OCI-LY7 (cell line): Measurements from ENCODE around the gene ELOF1. TPM values are rescaled to one million over a fixed set of nuclear protein-coding genes. Genes with fewer than 3 reads are reported as not detected.

ENCODE experiments used
- BruUV-seq: library from RNA; stranded (reverse); fragments of 400-500 nt; replicated peaks from 2 replicates; lab custom pipeline; 2021; lab: Mats Ljungman, UMichigan
- CTCF ChIA-PET: fragments of 300-600 bp; sonication (Branson Sonifier 250); formaldehyde crosslinking; loops from one replicate; lab custom pipeline; 2022; ENCODE audit warnings: antibody characterized with exemption; ENCODE audit not compliant: unreplicated experiment; lab: Charles Lee
- POLR2A ChIA-PET: fragments of 300-600 bp; sonication (Branson Sonifier 250); formaldehyde crosslinking; loops from one replicate; lab custom pipeline; 2022; ENCODE audit warnings: antibody characterized with exemption; lab: Charles Lee
- DNase-seq: peaks from one replicate; pipeline ENCODE4 v3.0.0-alpha.2; 2015; ENCODE audit warnings: low spot score
- H2AFZ ChIP-seq: fragments of 200-600 bp; sonication (generic), shearing (Covaris generic); 2 replicates; pipeline ENCODE4 v1.6.1; 2014; ENCODE audit warnings: mild to moderate bottlenecking, antibody characterized with exemption, low read length, moderate library complexity
- H3K27ac ChIP-seq: fragments of 200-600 bp; sonication (generic); 2 replicates; pipeline ENCODE4 v1.5.1; 2014; ENCODE audit warnings: mixed run types, low read depth, mild to moderate bottlenecking, moderate library complexity, low read length, inconsistent platforms; ENCODE audit not compliant: poor library complexity, severe bottlenecking
- H3K36me3 ChIP-seq: fragments of 200-600 bp; sonication (generic); 2 replicates; pipeline ENCODE4 v1.6.1; 2014; ENCODE audit warnings: mild to moderate bottlenecking, antibody characterized with exemption, low read length, moderate library complexity, mixed read lengths; ENCODE audit not compliant: insufficient read depth
- H3K4me1 ChIP-seq: fragments of 200-600 bp; sonication (generic); 2 replicates; pipeline ENCODE4 v1.5.1; 2014; ENCODE audit warnings: mild to moderate bottlenecking, low read length; ENCODE audit not compliant: insufficient read depth, poor library complexity, severe bottlenecking
- H3K4me2 ChIP-seq: fragments of 200-600 bp; sonication (generic); 2 replicates; pipeline ENCODE4 v1.6.1; 2014; ENCODE audit warnings: mild to moderate bottlenecking, low read length
- H3K4me3 ChIP-seq: fragments of 200-600 bp; sonication (generic); 2 replicates; pipeline ENCODE4 v1.5.1; 2014; ENCODE audit warnings: mild to moderate bottlenecking, low read depth, low read length; ENCODE audit not compliant: poor library complexity, severe bottlenecking
- H3K79me2 ChIP-seq: fragments of 200-600 bp; sonication (generic); 2 replicates; pipeline ENCODE4 v1.6.1; 2016; ENCODE audit warnings: low read depth, mild to moderate bottlenecking, low read length, moderate library complexity, mixed read lengths; ENCODE audit not compliant: insufficient read depth
- H3K9me2 ChIP-seq: fragments of 200-600 bp; sonication (generic); 2 replicates; pipeline ENCODE4 v1.6.1; 2016; ENCODE audit warnings: mild to moderate bottlenecking, low read length, mixed read lengths; ENCODE audit not compliant: insufficient read depth
- H3K9me3 ChIP-seq: fragments of 200-600 bp; sonication (generic); 2 replicates; pipeline ENCODE4 v1.6.1; 2014; ENCODE audit warnings: mild to moderate bottlenecking, mixed run types, low read length, mixed read lengths
- H4K20me1 ChIP-seq: fragments of 200-600 bp; sonication (generic); 2 replicates; pipeline ENCODE4 v1.6.1; 2014; ENCODE audit warnings: mild to moderate bottlenecking, antibody characterized with exemption, low read length, moderate library complexity, mixed read lengths; ENCODE audit not compliant: insufficient read depth
- CTCF ChIP-seq: fragments of 200-600 bp; sonication (generic); conservative IDR thresholded peaks from 2 replicates; pipeline ENCODE4 v1.5.1; 2014; ENCODE audit warnings: mild to moderate bottlenecking, antibody characterized with exemption, low read length, moderate library complexity, mixed read lengths
- EZH2phosphoT487 ChIP-seq: fragments of 200-600 bp; sonication (generic); IDR thresholded peaks from 2 replicates; pipeline ENCODE4 v1.6.1; 2018; ENCODE audit warnings: low read depth, borderline replicate concordance, mild to moderate bottlenecking, mixed run types, antibody characterized with exemption, low read length, moderate library complexity, mixed read lengths
- intact Hi-C: fragments of 100-400 bp; cut with micrococcal nuclease; formaldehyde crosslinking; loops from one replicate; pipeline ENCODE4 v1.10.0; 2022; ENCODE audit not compliant: unreplicated experiment
- total RNA-seq, 2 experiments: library from RNA; depleted of rRNA in 1 of 2; stranded (reverse); fragments of >200 nt in 1 of 2; shearing (Covaris generic) in 1 of 2; gene quantifications; 2 replicates each; pipeline ENCODE4 v1.2.3, GENCODE V29; 2014 to 2022

Gene ELOF1
- total RNA-seq, 2 experiments from 2014 or later: 60.5 to 73.2 TPM

- ChIA-PET POLR2A (interaction anchor here (0.7 kb wide), 1 partner anchor 8 kb away, joined by 4 read pairs; no protein-coding TSS in a partner anchor), CTCF (no interaction called here)
- Histone ChIP-seq H3K79me2 (no peaks in the 10 kb centered on the region), H3K9me2 (no peaks in the 10 kb centered on the region), H3K9me3 (no peaks in the 10 kb centered on the region), H2AFZ (no peak overlapping the region), H3K4me1 (peaks cover 11% of the 10 kb centered on the region), H3K27ac (no peak overlapping the region), H3K4me3 (no peak overlapping the region), H3K4me2 (no peak overlapping the region), H4K20me1 (no peaks in the 10 kb centered on the region), H3K36me3 (no peaks in the 10 kb centered on the region)
- BruUV-seq: no TSS peak
- TF ChIP-seq EZH2phosphoT487 (no peak), CTCF (no peak)
- DNase-seq: peak; percentile 51
- intact Hi-C loops: no loop called here
These were observed 17.8 kb downstream of the ELOF1 start for GRCh38 chr19:11541238-11541637.

GRCh38 chr19:11540645-11541044, 18.4 kb downstream of the ELOF1 start:
- Histone ChIP-seq H2AFZ (no peak overlapping the region), H3K9me3 (no peaks in the 10 kb centered on the region), H3K4me2 (no peak overlapping the region), H3K9me2 (no peaks in the 10 kb centered on the region), H4K20me1 (no peaks in the 10 kb centered on the region), H3K4me1 (peaks cover 16% of the 10 kb centered on the region), H3K27ac (no peak overlapping the region), H3K36me3 (no peaks in the 10 kb centered on the region), H3K79me2 (no peaks in the 10 kb centered on the region), H3K4me3 (no peak overlapping the region)
- ChIA-PET POLR2A (no interaction called here), CTCF (no interaction called here)
- DNase-seq: no peak
- BruUV-seq: no TSS peak
- TF ChIP-seq CTCF (no peak), EZH2phosphoT487 (no peak)
- intact Hi-C loops: no loop called here

GRCh38 chr19:11539495-11540365, 19.3 kb downstream of the ELOF1 start:
- H3K27ac ChIP-seq: no peak overlapping the region
- intact Hi-C loops: no loop called here
- H2AFZ ChIP-seq: no peak overlapping the region
- no peak overlapping the region for H3K4me3 ChIP-seq
- no peak overlapping the region for H3K4me2 ChIP-seq
- DNase-seq: no peak
- H3K79me2 ChIP-seq: no peaks in the 10 kb centered on the region
- H3K9me3 ChIP-seq: no peaks in the 10 kb centered on the region
- H4K20me1 ChIP-seq: no peaks in the 10 kb centered on the region
- no TSS peak for BruUV-seq
- no peaks in the 10 kb centered on the region for H3K36me3 ChIP-seq
- no peaks in the 10 kb centered on the region for H3K9me2 ChIP-seq
- TF ChIP-seq EZH2phosphoT487: no peak
- TF ChIP-seq CTCF: no peak
- POLR2A ChIA-PET: no interaction called here
- CTCF ChIA-PET: no interaction called here
- H3K4me1 ChIP-seq: peaks cover 18% of the 10 kb centered on the region
